K562 treated with DMSO at 1 percent for 12 hours (cell line): ENCODE data around the gene NLGN3. TPM values are rescaled to one million over a fixed set of nuclear protein-coding genes. Genes with fewer than 3 reads are reported as not detected.

Experiments
- total RNA-seq: library from RNA; unstranded; fragments of 300-600 nt; gene quantifications from 2 replicates; pipeline ENCODE4 v1.2.3, GENCODE V29; 2022; ENCODE audit not compliant: insufficient read depth

The NLGN3 gene
- total RNA-seq: 0.58 and 2.1 TPM in 2 replicates

GRCh38 chrX:71144651-71145050 is at the start of gene NLGN3:
Gene NLGN3 (plus strand): TSS chrX:71144841. CDS start chrX:71147750, 2,909 bp downstream.

GRCh38 chrX:71095555-71095980 is 49.1 kb upstream of the NLGN3 start, which contains the start of gene FOXO4:
Gene FOXO4 (plus strand): TSS chrX:71095851. CDS start chrX:71096529, 678 bp downstream.

GRCh38 chrX:71106427-71106826 is 38.2 kb upstream of the NLGN3 start, which contains the start of gene CXorf65:
Gene CXorf65 (minus strand): TSS chrX:71106740. CDS start chrX:71106556, 184 bp downstream.

GRCh38 chrX:71111141-71111843 is 33.3 kb upstream of the NLGN3 start, which contains the start of gene IL2RG:
Gene IL2RG (minus strand): TSS chrX:71111577. CDS start chrX:71111539, 38 bp downstream.

GRCh38 chrX:71118032-71118984 is 26.3 kb upstream of the NLGN3 start, which contains the start of gene MED12:
Gene MED12 (plus strand): TSS chrX:71118596. CDS start chrX:71118755, 159 bp downstream.

Other genes starting within 250 kb of the NLGN3 start
- 0.47 and 1.0 TPM in 2 replicates for gene TEX11, start 236.1 kb upstream of the NLGN3 start, total RNA-seq
- not detected in 2 replicates for gene SLC7A3, start 213.7 kb upstream of the NLGN3 start, total RNA-seq
- 23.3 and 39.3 TPM in 2 replicates for gene SNX12, start 76.5 kb upstream of the NLGN3 start, total RNA-seq
- 15.4 and 24.4 TPM in 2 replicates for gene FOXO4, start 49.0 kb upstream of the NLGN3 start, total RNA-seq
- 1.5 TPM in 1 of 2 replicates, not detected in the other for gene CXorf65, start 38.1 kb upstream of the NLGN3 start, total RNA-seq
- gene IL2RG, start 33.3 kb upstream of the NLGN3 start, total RNA-seq: 6.2 and 7.0 TPM in 2 replicates
- gene MED12, start 26.2 kb upstream of the NLGN3 start, total RNA-seq: 7.6 and 52.7 TPM in 2 replicates
- not detected in 2 replicates for gene GJB1, start 78.4 kb downstream of the NLGN3 start, total RNA-seq
- 8.2 and 26.9 TPM in 2 replicates for gene ZMYM3, start 109.3 kb downstream of the NLGN3 start, total RNA-seq
- 216 and 402 TPM in 2 replicates for gene NONO, start 138.8 kb downstream of the NLGN3 start, total RNA-seq
- gene ITGB1BP2, start 156.9 kb downstream of the NLGN3 start, total RNA-seq: 0.99 and 1.5 TPM in 2 replicates
- gene TAF1, start 221.5 kb downstream of the NLGN3 start, total RNA-seq: 6.0 and 25.3 TPM in 2 replicates